TTC549 (cell line): ENCODE results near the gene RARRES1.
A peak's percentile ranks its signal among the peaks of the same experiment; 100 is the strongest.

Experiments
- FAIRE-seq: peaks from 2 replicates; lab custom pipeline; 2012; peaks lifted over from hg19 to GRCh38; lab: Jason Lieb, UNC

RARRES1 gene

DNA sequence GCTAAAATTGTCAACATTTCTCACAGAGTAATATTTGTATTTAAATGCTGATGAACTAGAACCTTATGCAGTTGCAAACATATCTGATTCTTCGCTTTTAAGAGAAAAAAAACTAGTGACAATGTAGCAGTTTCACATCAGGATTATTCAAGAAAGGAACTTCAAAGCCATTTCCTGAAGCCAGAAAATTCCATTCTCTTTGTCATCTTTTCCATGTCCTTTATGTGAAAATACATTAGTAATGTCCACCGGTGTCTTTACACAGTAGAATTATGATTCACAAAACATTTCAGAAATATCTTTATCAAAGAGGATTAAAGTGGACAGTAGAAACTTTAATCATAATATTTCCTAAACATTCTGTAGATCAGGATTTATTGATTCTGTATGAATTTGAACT is 47.1 kb downstream of the RARRES1 start:
- no peak for FAIRE-seq

DNA sequence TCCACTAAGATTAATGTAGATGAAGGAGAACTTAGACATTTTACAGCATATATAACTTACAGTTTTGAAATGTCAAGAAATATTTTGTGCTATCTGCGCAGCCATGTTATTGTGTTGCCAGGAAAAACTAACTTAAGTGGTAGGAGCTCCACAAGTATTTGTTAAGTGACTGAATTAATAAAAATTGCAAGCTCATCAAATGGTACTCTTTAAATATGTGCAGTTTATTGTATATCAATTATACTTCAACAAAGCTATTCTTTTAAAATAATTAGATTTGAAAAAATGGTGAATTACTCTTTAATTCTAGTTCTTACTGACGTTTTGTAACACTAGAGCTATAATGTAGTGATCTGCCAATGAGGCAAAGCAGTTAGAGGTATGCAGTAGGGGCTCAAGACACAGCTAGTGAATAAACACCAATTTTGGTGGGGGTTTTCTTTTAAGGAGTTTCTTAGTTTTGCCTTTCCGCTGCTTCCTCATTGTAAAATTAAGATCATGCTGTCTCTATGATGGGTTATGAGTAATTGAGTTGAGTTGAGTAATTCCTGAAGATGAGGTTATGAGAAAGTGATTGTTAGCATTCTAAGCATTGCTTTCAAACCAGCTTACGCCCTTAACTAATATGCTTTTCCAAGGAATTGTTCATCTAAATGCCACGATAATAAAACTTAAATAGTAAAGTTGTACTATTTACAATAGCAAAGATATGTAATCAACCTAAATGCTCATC is 48.9 kb downstream of the RARRES1 start:
- FAIRE-seq: no peak

DNA sequence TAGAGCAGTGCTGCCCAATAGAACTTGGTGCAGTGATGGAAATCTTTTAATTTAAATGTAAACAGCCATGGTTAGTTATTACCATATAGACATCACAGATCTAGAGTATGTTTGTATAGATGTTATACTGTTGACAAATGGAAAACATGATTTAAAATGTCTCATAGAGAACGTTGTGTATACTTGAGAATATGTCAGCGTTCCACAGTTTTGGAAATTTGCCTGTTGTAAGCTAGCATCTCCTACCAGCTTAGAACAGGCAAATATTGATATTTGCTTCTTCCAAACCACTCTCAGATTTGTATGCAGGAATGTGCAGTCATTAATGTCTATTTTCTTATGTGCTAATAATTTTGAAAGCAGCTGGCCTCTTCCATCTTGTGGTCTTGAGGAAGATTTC is 51.4 kb downstream of the RARRES1 start:
- no peak for FAIRE-seq

DNA sequence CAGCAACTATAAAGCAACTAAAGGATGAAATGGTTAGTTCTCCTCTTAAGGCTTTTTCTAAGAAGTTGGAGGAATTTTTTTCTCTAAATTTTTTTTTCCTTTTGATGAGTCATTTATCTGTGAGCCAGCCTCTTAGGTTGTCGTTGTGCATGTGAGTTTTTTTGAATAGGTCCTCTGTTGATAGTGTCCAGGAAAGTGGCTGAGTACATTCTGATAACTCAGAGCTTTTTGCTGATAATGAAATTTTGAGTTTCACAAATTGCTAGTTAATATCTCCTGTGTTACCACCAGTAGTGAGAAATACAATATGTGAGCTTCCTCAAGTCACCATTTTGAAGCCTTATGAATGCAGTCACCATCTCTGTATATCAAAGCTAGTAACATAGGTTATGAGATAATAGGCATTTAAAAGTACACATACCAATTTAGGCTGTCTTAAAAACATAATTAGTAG is 52.7 kb downstream of the RARRES1 start:
- FAIRE-seq: no peak

DNA sequence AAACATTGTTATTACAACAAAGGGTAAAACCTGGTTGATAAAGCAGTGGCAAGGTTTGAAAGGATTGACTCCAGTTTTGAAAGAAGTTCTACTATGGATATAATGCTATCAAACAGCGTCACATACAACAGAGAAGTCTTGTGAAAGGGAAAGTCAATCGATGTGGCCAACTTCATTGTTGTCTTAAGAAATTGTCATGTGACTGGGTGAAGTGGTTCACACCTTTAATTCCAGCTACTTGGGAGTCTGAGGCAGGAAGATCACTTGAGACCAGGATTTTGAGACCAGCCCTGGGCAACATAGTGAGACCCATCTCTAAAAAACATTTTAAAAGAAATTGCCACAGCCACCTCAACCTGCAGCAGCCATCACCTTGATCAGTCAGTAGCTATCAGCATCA is 53.6 kb downstream of the RARRES1 start:
- no peak for FAIRE-seq

DNA sequence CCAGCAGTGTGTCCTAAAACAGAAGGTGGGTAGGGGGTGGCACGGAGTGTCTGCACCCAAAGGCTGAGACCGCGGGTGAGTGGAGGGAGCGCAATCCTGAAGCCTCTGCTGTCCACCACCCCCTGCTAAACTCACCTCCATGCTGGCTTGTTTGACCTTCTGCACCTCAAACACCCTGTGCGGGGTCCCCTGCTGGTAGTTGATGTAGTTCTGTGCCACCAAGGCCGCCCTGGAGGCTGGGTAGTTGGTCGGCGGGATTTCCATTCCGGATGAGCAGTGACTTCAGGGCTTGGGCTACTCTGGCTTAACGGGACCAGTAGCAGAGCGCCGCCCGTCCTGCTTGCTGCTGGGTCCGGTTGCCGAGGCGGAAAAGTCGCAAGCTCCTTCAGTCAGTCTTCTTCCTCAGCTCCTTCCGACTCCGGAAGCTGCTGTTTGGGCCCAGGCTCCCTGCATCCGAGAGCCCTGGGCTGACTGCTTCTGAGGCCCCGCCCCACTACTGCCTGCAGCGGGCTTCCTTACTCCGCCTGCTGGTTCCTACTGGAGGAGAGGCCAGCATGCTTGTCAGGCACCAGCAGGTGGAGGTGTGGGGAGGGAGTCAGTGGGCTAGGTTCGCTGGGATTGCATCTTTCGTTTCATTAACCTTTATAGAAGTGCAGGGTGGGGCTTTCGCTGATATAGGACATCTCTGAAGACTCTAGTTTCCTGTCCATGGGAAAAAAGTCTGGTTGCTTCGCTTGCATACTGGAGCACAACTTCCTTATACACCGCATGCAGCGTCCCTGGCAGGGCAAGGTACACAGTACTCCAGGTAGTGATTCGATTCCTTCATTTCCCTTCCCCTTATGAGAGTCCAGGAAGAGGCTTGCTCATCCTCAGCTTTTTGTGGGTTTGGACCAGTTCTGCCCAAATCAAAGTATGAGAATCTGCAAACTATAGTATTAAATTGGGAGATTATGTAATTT is 59.8 kb downstream of the RARRES1 start, which contains the start of gene LXN:
TSS of gene LXN (minus strand) at position 434 of the 962 bp plus-strand sequence. CDS start at position 264, 170 bp downstream.
- no peak for FAIRE-seq

DNA sequence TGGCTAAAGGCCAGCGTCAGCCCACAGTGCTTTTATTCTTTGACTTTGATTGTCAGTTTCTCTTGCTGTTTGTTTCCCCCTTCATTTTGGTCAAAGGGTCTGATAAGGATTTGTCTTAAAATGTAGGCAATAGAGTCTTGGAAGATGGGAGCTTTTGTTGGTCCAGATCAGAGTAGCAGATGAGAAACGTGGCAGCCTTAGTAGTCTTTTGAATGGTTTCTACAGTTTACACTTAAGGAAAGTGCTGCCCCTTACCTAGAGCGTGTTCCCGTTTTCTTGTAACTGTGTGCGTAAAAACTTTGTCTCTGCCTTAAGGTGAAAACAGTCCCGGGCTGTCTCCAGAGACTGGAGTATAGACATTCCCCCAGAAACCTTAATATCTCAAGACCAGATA is 60.4 kb downstream of the RARRES1 start:
- no peak for FAIRE-seq

DNA sequence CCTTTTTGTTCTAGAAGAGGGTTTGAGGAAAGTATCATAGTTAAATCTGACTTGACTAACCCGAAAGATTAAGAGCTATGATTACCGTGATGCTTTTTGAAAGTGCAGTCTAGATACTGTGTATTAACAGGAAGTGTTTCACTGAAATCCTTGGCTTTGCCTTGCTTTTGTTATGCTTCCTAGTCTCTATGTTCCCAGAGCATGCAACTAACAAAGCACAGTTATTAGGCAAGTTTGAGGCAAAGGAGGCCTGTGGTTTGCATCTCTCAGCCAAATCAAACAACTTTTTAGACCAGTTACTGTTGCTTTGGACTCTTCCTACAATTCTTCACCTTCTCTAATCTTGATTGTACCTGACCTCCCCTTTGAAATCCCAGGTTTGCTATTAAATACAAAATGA is 63.8 kb downstream of the RARRES1 start:
- no peak for FAIRE-seq

DNA sequence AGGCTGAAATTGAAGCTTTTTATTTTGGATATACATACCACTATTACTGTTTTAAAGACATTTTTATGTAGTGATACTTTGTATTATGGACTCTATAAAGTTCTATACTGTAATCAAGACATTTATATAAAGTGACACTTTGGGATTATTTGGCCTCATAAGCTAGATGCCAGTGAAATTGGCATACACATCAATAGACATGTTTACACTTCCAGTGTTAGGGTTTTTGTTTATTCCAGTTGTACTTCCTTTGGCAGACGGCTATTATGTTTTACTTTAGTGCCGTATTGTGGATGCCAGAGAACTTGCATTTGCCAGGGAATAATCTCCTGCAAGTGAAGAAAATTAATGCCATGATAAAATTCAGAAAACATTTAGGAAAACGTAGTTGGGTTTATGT is 65.8 kb downstream of the RARRES1 start:
- FAIRE-seq: no peak

DNA sequence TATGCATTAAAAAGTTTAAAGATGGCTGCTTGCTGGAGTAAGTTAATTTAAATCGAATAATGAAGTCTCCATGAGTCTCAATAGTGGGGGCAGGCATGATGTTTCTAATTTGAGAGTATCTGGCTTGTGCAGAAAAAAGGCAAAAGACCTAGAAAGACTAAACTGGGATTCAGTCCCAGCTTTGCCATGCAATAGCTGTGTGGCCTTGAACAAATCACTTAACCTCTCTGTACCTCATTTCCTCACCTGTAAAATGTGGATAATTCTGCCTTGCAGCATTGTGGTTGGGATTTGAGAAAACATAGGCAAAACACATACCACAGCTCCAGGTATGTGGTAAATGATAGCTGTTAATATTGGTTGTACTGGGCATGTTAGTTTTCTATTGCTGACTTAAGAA is 68.4 kb downstream of the RARRES1 start:
- no peak for FAIRE-seq

DNA sequence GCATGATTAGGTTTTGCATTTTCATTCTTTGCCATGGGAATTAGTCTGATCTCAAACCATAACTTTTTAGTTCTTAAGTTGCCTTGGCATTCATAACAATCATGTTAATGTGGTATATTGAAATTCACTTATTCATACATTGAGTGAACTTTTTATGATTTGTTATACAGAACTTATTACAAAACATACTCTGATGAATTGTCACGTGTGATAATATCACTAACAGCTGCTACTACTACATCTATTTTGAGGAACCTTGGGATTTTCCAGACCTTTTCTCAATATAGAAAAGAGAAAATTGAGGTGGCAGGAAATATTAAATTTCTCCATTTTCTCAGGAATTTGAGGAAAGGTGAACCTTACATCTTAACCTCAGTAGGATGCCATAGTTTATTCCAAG is 69.0 kb downstream of the RARRES1 start:
- FAIRE-seq: no peak

DNA sequence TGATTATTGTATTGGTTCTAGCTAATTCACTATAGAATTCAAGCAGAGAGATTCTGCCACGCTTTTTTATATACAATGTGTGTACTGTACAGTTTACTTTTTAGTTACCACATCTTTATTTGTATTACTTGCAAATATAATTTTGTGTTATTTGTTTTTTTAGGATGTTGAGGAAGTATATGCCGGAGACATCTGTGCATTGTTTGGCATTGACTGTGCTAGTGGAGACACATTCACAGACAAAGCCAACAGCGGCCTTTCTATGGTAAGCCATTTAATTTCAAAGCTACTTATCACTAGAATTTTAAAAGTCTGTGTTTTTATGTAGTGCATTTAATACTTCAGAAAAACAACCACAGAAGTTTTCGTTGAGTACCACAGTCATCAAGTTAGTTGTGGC is 71.5 kb downstream of the RARRES1 start:
- FAIRE-seq: no peak

DNA sequence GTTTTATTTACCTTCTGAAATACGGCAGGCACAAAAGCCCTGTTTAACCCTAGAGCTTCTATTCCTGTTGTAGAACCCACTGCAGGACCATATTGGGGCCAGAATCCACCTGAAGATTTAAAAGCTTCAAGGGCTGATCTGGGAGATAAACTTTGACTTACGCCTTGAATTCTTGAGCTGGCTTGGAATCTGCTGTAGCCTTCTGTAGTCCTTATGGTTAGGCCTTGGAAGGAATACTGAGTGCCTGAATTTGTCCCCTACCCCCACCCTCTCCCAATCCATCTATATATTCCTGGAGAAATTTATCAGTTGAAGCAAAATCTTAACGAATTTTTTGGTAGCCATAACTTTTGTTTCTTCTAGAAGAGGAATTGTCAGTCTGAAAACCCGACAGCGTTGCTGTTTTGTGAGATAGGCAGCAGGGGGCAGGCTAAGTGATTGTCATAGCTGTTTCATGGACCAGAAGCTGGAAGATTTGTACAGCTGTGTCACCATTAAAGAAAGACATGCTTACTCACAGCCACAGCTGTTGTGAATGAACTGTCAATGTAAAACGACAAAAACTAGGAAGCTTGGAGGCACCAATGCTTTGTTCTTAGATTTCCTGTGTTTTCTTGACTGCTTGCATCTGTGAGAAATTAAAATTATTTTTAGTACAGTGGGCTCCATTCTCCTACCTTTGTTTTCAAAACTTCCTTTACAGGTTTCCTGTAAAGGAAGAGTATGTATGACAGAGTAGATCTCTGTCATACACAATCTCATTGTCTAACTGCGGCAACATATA is 72.6 kb downstream of the RARRES1 start:
- peak; percentile 61 for FAIRE-seq

DNA sequence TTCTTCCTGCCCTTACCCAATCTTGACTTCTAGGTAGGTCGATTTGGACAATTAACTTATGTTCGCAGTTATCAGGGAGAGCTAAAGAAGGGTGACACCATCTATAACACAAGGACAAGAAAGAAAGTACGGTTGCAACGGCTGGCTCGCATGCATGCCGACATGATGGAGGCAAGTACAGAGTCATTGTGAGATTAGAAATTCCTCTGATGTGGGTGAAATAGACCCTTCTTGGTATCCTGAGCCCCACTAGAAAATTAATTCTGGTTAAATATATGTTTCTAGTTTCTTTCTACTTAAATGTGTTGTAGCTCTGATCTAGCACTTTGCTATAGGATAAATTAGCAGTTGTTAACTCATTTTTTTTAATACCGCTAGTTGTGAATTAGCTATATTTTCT is 73.4 kb downstream of the RARRES1 start:
- FAIRE-seq: no peak

DNA sequence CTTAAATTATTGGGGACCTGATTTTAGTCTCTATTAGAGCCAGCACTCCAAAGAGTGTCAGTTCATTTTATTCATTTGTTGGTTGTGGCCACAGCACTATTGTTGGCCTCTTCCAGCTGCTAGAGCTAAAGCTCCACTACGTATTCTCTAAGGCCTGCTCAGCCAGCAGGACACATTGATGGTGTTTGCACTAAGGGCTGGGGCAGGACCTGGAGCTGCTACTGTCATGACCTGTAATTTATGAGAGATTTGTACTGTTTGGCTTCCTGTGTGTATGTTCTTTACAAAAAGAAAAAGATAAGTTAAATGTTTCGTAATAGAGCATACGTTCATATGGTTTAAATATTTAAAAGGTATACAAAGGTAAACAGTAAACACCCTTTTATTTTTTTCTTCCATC is 79.8 kb downstream of the RARRES1 start:
- FAIRE-seq: no peak

DNA sequence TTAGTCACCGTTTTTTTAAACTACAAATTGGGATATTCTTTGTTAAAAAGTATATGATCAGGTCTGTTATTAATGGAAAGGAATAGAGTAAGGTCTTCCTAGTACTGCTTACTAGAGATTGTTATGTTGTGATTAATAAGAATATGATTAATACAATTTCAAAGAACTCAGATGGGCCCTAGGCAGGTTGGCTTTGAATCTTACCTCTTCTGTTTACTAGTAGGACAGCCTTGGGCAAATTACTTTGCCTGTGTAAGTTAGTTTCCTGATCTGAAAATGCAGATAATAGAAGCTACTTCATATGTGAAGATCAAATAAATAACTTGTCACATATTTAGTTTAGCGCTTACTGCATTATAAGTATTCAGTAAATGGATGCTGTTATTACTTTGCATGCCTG is 81.1 kb downstream of the RARRES1 start:
- FAIRE-seq: no peak

DNA sequence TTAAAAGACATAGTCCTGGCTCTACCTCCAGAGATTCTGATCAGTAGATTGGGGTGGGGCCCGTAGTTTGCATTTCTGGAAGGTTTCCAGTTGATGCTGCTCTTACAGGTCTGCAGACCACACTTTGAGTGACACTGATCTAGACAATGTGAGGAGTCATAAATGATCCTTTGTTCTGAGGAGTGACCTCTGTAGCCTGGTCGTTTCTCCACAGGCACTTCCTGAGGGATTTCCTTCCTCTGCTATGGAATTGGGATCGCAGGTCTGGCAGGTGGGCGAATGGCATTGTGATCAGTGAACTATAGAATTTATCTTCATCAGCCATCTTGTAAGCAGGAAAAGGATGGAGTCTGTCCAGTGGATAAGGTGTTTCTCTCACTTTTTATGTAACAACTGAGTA is 82.5 kb downstream of the RARRES1 start:
- FAIRE-seq: no peak
